ENCODE data around the gene KIT. TPM values are rescaled to one million over a fixed set of nuclear protein-coding genes. Genes with fewer than 3 reads are reported as not detected.
A peak's percentile ranks its signal among the peaks of the same experiment; 100 is the strongest.

KIT gene
- total RNA-seq, 1 donor from 2014 or later = 14.5 TPM

DNA sequence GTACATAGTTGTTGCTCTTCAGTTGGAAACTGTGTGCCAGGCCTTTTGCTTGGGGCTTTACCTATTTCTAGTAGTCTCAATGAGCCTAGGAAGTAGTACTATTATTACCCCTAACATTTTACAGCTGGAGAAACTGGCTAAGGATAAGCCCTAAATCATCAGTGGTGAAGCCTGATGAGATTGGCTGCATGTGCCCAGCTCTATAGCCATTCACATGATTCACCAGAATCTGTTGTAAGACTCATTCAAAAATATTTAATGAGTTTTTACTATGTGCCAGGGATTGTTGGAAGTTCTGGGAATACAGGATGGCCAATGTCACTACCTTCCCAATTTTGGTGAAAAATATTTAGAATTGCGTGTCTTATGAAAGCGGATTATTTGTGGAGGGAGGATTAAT is 2.8 kb downstream of the KIT start:
- H3K36me3 Mint-ChIP-seq (ENCODE audit: low read depth) = no peaks in the 10 kb centered on the region
- H3K4me3 Mint-ChIP-seq = peak overlapping the region; percentile 94
- H3K27ac Mint-ChIP-seq (ENCODE audit: unreplicated experiment) = no peak overlapping the region
- H3K9me3 Mint-ChIP-seq = no peaks in the 10 kb centered on the region
- peaks cover 40% of the 10 kb centered on the region for H3K27me3 Mint-ChIP-seq (ENCODE audit: low read depth)
- peaks cover 23% of the 10 kb centered on the region for H3K4me1 Mint-ChIP-seq
- DNase-seq (ENCODE audit: low read depth, low spot score) = no peak
- TF ChIP-seq CTCF (conservative IDR thresholded peaks at IDR 0.05) = no peak

DNA sequence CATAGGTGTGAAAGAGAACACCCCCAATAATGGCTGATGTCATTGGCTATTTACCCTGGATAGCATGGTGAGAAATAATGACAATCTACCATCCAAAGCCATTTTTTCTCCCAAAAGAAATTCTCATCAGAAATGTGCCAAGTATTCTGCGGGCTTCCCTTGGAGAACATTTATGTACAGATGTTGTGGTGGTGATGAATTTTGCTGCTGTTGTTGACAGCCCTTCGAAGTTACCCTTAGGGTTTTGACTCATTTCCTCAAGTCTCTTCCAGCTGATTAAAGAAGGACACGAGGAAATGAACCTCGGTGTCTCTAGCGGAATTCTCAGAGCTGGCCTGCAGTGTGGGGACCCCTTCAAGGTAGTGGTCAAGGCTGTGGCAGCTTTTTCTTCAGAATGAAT is 3.4 kb downstream of the KIT start:
- H3K36me3 Mint-ChIP-seq (ENCODE audit: low read depth) = no peaks in the 10 kb centered on the region
- no peaks in the 10 kb centered on the region for H3K9me3 Mint-ChIP-seq
- H3K27me3 Mint-ChIP-seq (ENCODE audit: low read depth) = peaks cover 34% of the 10 kb centered on the region
- TF ChIP-seq CTCF (conservative IDR thresholded peaks at IDR 0.05) = no peak
- peaks cover 23% of the 10 kb centered on the region for H3K4me1 Mint-ChIP-seq
- no peak for DNase-seq (ENCODE audit: low read depth, low spot score)
- no peak overlapping the region for H3K27ac Mint-ChIP-seq (ENCODE audit: unreplicated experiment)
- H3K4me3 Mint-ChIP-seq = no peak overlapping the region

DNA sequence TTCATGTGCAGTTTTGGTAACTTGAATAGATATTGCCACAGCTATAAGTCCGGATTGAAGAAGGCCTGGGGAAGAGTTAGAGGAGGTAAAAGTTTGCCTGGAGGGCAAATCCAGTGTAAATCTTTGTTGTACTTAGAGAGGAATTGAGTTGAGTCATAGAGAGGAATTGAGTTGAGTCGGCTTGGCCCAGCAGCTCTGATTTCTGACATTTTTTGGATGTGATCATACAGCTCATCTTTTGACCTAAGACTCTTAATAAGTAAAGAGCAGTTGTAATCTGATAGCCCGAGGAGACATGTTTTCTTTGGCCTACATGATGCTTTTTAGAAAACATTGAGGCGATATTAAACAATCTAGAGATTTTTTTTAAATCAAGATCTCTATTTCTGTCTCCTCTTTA is 3.9 kb downstream of the KIT start:
- Mint-ChIP-seq H3K4me1 (peaks cover 23% of the 10 kb centered on the region), H3K27me3 (ENCODE audit: low read depth) (peaks cover 29% of the 10 kb centered on the region), H3K9me3 (no peaks in the 10 kb centered on the region), H3K27ac (ENCODE audit: unreplicated experiment) (no peak overlapping the region), H3K4me3 (no peak overlapping the region), H3K36me3 (ENCODE audit: low read depth) (no peaks in the 10 kb centered on the region)
- DNase-seq (ENCODE audit: low read depth, low spot score) = no peak
- TF ChIP-seq CTCF (conservative IDR thresholded peaks at IDR 0.05) = no peak

DNA sequence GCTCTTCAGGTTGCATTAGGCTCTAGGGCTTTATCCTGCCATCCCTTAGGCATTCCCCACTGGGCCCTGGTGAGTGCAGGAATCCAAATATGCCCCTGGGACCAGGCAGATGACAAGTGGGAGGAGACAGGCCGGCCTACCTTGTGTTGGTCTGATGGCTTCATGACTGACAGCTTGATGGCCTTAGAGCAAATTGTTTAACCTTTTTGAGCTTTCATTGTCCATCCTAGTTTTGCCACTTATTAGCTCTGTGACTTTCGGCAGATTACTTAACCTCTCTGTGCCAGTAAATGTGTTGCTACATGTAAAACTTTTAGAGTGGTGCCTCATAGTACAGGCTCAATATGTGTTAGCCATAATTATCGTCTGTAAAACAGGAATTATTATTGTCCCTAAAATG is 4.4 kb downstream of the KIT start:
- Mint-ChIP-seq H3K36me3 (ENCODE audit: low read depth) (no peaks in the 10 kb centered on the region), H3K27ac (ENCODE audit: unreplicated experiment) (no peak overlapping the region), H3K9me3 (no peaks in the 10 kb centered on the region), H3K4me3 (no peak overlapping the region), H3K27me3 (ENCODE audit: low read depth) (peaks cover 24% of the 10 kb centered on the region), H3K4me1 (peaks cover 19% of the 10 kb centered on the region)
- no peak for TF ChIP-seq CTCF (conservative IDR thresholded peaks at IDR 0.05)
- no peak for DNase-seq (ENCODE audit: low read depth, low spot score)

- no peak for TF ChIP-seq CTCF (conservative IDR thresholded peaks at IDR 0.05)
- no peak overlapping the region for H3K4me3 Mint-ChIP-seq
- H3K9me3 Mint-ChIP-seq = no peaks in the 10 kb centered on the region
- peaks cover 18% of the 10 kb centered on the region for H3K4me1 Mint-ChIP-seq
- H3K27me3 Mint-ChIP-seq (ENCODE audit: low read depth) = peaks cover 18% of the 10 kb centered on the region
- no peaks in the 10 kb centered on the region for H3K36me3 Mint-ChIP-seq (ENCODE audit: low read depth)
- DNase-seq (ENCODE audit: low read depth, low spot score) = no peak
- no peak overlapping the region for H3K27ac Mint-ChIP-seq (ENCODE audit: unreplicated experiment)
Measured at GRCh38 chr4:54662901-54663585, 5.3 kb downstream of the KIT start.

All from neural crest cell (in vitro differentiated cells).